T-helper 2 cell treated with Interferon-gamma antibody and Interleukin-4, amounts not matched to agents 5 μg/mL and 100 μg/mL, for 36 hours (primary cell): Measurements from ENCODE around the gene LRRC18.

Experiments used
- DNase-seq: peaks from one replicate; pipeline ENCODE4 v3.0.0; 2021; ENCODE audit warnings: low spot score
- H3K27ac Mint-ChIP-seq: one replicate; pipeline ENCODE4 v1.8.0; 2021; ENCODE audit warnings: mild to moderate bottlenecking, mixed read lengths
- H3K27me3 Mint-ChIP-seq: one replicate; pipeline ENCODE4 v1.8.0; 2021; ENCODE audit warnings: low read depth, mixed read lengths
- H3K36me3 Mint-ChIP-seq: one replicate; pipeline ENCODE4 v1.8.0; 2021; ENCODE audit warnings: low read depth, mixed read lengths
- H3K4me1 Mint-ChIP-seq: one replicate; pipeline ENCODE4 v1.8.0; 2021; ENCODE audit warnings: low read depth, mixed read lengths
- H3K4me3 Mint-ChIP-seq: one replicate; pipeline ENCODE4 v1.8.0; 2022; ENCODE audit warnings: mild to moderate bottlenecking, moderate library complexity, mixed read lengths
- H3K9me3 Mint-ChIP-seq: one replicate; pipeline ENCODE4 v1.8.0; 2021; ENCODE audit warnings: mixed read lengths

Gene LRRC18

GRCh38 chr10:48958598-48959190 is 19.1 kb upstream of the LRRC18 start:
- Mint-ChIP-seq H3K27ac (no peak overlapping the region), H3K9me3 (no peaks in the 10 kb centered on the region), H3K36me3 (no peaks in the 10 kb centered on the region), H3K27me3 (peaks cover 6% of the 10 kb centered on the region), H3K4me3 (no peak overlapping the region), H3K4me1 (no peaks in the 10 kb centered on the region)
- DNase-seq, result no peak

GRCh38 chr10:48957361-48958151 is 17.9 kb upstream of the LRRC18 start:
- no peak overlapping the region for H3K27ac Mint-ChIP-seq
- H3K4me1 Mint-ChIP-seq, result no peaks in the 10 kb centered on the region
- H3K4me3 Mint-ChIP-seq, result no peak overlapping the region
- no peak for DNase-seq
- H3K36me3 Mint-ChIP-seq, result no peaks in the 10 kb centered on the region
- peaks cover 6% of the 10 kb centered on the region for H3K27me3 Mint-ChIP-seq
- no peaks in the 10 kb centered on the region for H3K9me3 Mint-ChIP-seq

- no peak for DNase-seq
- no peak overlapping the region for H3K4me3 Mint-ChIP-seq
- H3K9me3 Mint-ChIP-seq, result no peaks in the 10 kb centered on the region
- H3K36me3 Mint-ChIP-seq, result no peaks in the 10 kb centered on the region
- no peaks in the 10 kb centered on the region for H3K4me1 Mint-ChIP-seq
- no peaks in the 10 kb centered on the region for H3K27me3 Mint-ChIP-seq
- H3K27ac Mint-ChIP-seq, result no peak overlapping the region
These were observed 12.1 kb upstream of the LRRC18 start for GRCh38 chr10:48951707-48952106.

- H3K27me3 Mint-ChIP-seq, result no peaks in the 10 kb centered on the region
- no peaks in the 10 kb centered on the region for H3K36me3 Mint-ChIP-seq
- no peaks in the 10 kb centered on the region for H3K4me1 Mint-ChIP-seq
- no peak for DNase-seq
- no peaks in the 10 kb centered on the region for H3K9me3 Mint-ChIP-seq
- no peak overlapping the region for H3K4me3 Mint-ChIP-seq
- no peak overlapping the region for H3K27ac Mint-ChIP-seq
These were observed 8.9 kb upstream of the LRRC18 start for GRCh38 chr10:48948470-48949037.

- H3K27ac Mint-ChIP-seq, result no peak overlapping the region
- no peaks in the 10 kb centered on the region for H3K27me3 Mint-ChIP-seq
- no peaks in the 10 kb centered on the region for H3K9me3 Mint-ChIP-seq
- H3K36me3 Mint-ChIP-seq, result no peaks in the 10 kb centered on the region
- H3K4me3 Mint-ChIP-seq, result no peak overlapping the region
- H3K4me1 Mint-ChIP-seq, result no peaks in the 10 kb centered on the region
- DNase-seq, result no peak
These were observed 8.2 kb upstream of the LRRC18 start for GRCh38 chr10:48947690-48948469.

- Mint-ChIP-seq H3K9me3 (no peaks in the 10 kb centered on the region), H3K27me3 (no peaks in the 10 kb centered on the region), H3K4me3 (no peak overlapping the region), H3K27ac (no peak overlapping the region), H3K36me3 (no peaks in the 10 kb centered on the region), H3K4me1 (no peaks in the 10 kb centered on the region)
- DNase-seq, result no peak
These were observed 7.4 kb upstream of the LRRC18 start for GRCh38 chr10:48946891-48947500.

GRCh38 chr10:48946332-48946731 is 6.7 kb upstream of the LRRC18 start:
- no peaks in the 10 kb centered on the region for H3K27me3 Mint-ChIP-seq
- no peaks in the 10 kb centered on the region for H3K4me1 Mint-ChIP-seq
- DNase-seq, result no peak
- no peak overlapping the region for H3K27ac Mint-ChIP-seq
- no peaks in the 10 kb centered on the region for H3K9me3 Mint-ChIP-seq
- no peaks in the 10 kb centered on the region for H3K36me3 Mint-ChIP-seq
- no peak overlapping the region for H3K4me3 Mint-ChIP-seq

GRCh38 chr10:48945441-48946130 is 5.9 kb upstream of the LRRC18 start:
- no peaks in the 10 kb centered on the region for H3K27me3 Mint-ChIP-seq
- H3K4me3 Mint-ChIP-seq, result no peak overlapping the region
- no peaks in the 10 kb centered on the region for H3K9me3 Mint-ChIP-seq
- H3K27ac Mint-ChIP-seq, result no peak overlapping the region
- H3K36me3 Mint-ChIP-seq, result no peaks in the 10 kb centered on the region
- no peaks in the 10 kb centered on the region for H3K4me1 Mint-ChIP-seq
- no peak for DNase-seq

- no peaks in the 10 kb centered on the region for H3K9me3 Mint-ChIP-seq
- H3K27ac Mint-ChIP-seq, result no peak overlapping the region
- H3K36me3 Mint-ChIP-seq, result no peaks in the 10 kb centered on the region
- DNase-seq, result no peak
- H3K27me3 Mint-ChIP-seq, result no peaks in the 10 kb centered on the region
- H3K4me1 Mint-ChIP-seq, result no peaks in the 10 kb centered on the region
- H3K4me3 Mint-ChIP-seq, result no peak overlapping the region
These were observed 4.5 kb upstream of the LRRC18 start for GRCh38 chr10:48944171-48944570.

- H3K4me1 Mint-ChIP-seq, result no peaks in the 10 kb centered on the region
- H3K27ac Mint-ChIP-seq, result no peak overlapping the region
- DNase-seq, result no peak
- no peaks in the 10 kb centered on the region for H3K27me3 Mint-ChIP-seq
- no peak overlapping the region for H3K4me3 Mint-ChIP-seq
- no peaks in the 10 kb centered on the region for H3K36me3 Mint-ChIP-seq
- H3K9me3 Mint-ChIP-seq, result no peaks in the 10 kb centered on the region
These were observed 3.5 kb upstream of the LRRC18 start for GRCh38 chr10:48943096-48943495.

GRCh38 chr10:48941427-48942075 is 1.9 kb upstream of the LRRC18 start:
- H3K9me3 Mint-ChIP-seq, result no peaks in the 10 kb centered on the region
- DNase-seq, result no peak
- H3K27ac Mint-ChIP-seq, result no peak overlapping the region
- H3K36me3 Mint-ChIP-seq, result no peaks in the 10 kb centered on the region
- H3K4me1 Mint-ChIP-seq, result no peaks in the 10 kb centered on the region
- no peak overlapping the region for H3K4me3 Mint-ChIP-seq
- H3K27me3 Mint-ChIP-seq, result no peaks in the 10 kb centered on the region

- no peak for DNase-seq
- H3K36me3 Mint-ChIP-seq, result no peaks in the 10 kb centered on the region
These were observed 1.3 kb upstream of the LRRC18 start for GRCh38 chr10:48940958-48941357.

GRCh38 chr10:48940372-48940771 is 732 bp upstream of the LRRC18 start:
- Mint-ChIP-seq H3K4me1 (no peaks in the 10 kb centered on the region), H3K27ac (no peak overlapping the region), H3K27me3 (no peaks in the 10 kb centered on the region), H3K4me3 (no peak overlapping the region), H3K9me3 (no peaks in the 10 kb centered on the region), H3K36me3 (no peaks in the 10 kb centered on the region)
- DNase-seq, result no peak

More at GRCh38 chr10:48940958-48941357, 1.3 kb upstream of the LRRC18 start:
- Mint-ChIP-seq H3K4me1 (no peaks in the 10 kb centered on the region), H3K27me3 (no peaks in the 10 kb centered on the region), H3K4me3 (no peak overlapping the region), H3K27ac (no peak overlapping the region), H3K9me3 (no peaks in the 10 kb centered on the region)
